Measurements from ENCODE around the gene STAT5B. TPM values are rescaled to one million over a fixed set of nuclear protein-coding genes. Genes with fewer than 3 reads are reported as not detected.

STAT5B gene
- total and polyA plus RNA-seq, 2 of the 8 experiments (the other 6 are each of a cell fraction or from before 2014, with no cell fraction given), result 35.3 to 52.6 TPM

DNA sequence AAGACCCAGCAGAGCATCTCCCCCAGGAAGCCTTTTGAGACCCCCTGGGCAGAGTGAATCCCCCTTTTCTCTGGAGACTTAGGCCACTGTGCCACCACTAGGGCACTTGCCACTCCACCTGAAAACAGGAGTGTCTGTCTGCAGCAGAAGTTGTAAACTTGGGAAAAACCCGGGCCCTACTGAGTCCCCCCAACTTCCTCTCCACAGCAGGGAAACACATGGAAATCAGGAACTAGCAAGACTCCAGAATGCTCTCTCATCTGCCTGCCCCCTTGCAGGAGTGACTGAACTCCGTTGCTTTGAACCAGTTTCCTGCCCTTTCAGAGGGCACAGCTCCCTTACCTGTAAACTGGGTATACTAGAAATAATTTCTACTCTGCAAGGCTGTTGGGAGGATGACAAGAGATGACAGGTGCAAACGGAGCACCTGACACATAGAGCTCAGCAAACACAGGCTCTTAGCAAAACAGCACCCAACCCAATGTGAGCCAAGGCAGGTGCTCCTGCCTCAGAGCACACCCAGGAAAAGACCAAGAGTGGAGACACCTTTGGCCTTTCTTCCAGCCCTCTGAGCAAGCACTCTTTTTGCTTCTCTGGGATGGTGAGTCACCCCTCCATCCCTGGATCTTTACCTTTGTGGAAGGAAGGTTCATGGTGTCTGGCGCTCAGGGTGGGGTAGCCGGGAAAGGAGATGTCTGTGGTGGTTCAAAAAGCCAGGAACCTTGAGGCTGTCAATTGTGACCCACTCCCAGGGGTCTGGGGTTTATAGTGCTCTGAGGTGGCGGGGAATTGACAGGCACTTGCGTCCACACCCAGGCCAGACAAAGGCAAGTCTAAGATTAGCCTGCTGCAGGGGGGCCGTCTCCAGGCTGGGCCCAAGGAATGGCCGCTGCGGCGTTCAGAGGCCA, 91.2 kb downstream of the STAT5B start, which contains the start of gene HCRT (continued):
- no peak for TF ChIP-seq BACH1 (IDR thresholded peaks at IDR 0.05; ENCODE audit: low read length)
- TF ChIP-seq CEBPB (IDR thresholded peaks at IDR 0.05; ENCODE audit: low read depth, low read length), result no peak

Data from H1 (cell line).